ENCODE measurements around the gene RGS10.

The RGS10 gene

GRCh38 chr10:119546009-119546408 lies 3.5 kb upstream of the RGS10 start:
- no peaks in the 10 kb centered on the region for H3K36me3 ChIP-seq (ENCODE audit: control insufficient read depth, insufficient read depth, low read length)
- peaks cover 4% of the 10 kb centered on the region for H3K27me3 ChIP-seq (ENCODE audit: control insufficient read depth, insufficient read depth, low read length)
- H3K4me3 ChIP-seq (ENCODE audit: low read length) = no peak overlapping the region
- no peaks in the 10 kb centered on the region for H3K9me3 ChIP-seq (ENCODE audit: control insufficient read depth, low read length)
- H3K9ac ChIP-seq (ENCODE audit: low read length) = no peak overlapping the region
- H3K4me1 ChIP-seq (ENCODE audit: control insufficient read depth, insufficient read depth, low read length) = no peaks in the 10 kb centered on the region

DNA sequence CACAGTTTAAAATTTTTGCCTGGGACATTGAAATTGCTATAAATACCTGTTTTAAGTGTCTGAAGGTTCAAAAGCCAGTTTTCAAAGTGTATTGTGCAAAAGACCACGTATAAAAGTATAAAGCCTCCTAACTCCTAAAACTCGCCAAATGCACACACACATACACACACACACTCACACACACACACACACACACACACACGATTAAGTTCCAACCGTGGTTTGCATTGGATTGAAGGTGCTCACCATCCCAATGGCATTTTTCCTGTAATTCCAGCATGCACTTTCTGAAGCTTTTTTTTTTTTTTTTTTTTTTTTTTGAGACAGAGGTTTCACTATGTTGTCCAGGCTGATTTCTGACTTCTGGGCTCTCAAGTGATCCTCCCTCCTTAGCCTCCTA lies 2.8 kb upstream of the RGS10 start:
- Histone ChIP-seq H3K9me3 (ENCODE audit: control insufficient read depth, low read length) (no peaks in the 10 kb centered on the region), H3K36me3 (ENCODE audit: control insufficient read depth, insufficient read depth, low read length) (no peaks in the 10 kb centered on the region)

GRCh38 chr10:119543814-119544642 lies 1.5 kb upstream of the RGS10 start:
- H3K9me3 ChIP-seq (ENCODE audit: control insufficient read depth, low read length) = no peaks in the 10 kb centered on the region
- H3K9ac ChIP-seq (ENCODE audit: low read length) = peak overlapping the region; percentile 50
- H3K4me1 ChIP-seq (ENCODE audit: control insufficient read depth, insufficient read depth, low read length) = peaks cover 4% of the 10 kb centered on the region
- no peaks in the 10 kb centered on the region for H3K36me3 ChIP-seq (ENCODE audit: control insufficient read depth, insufficient read depth, low read length)
- H3K4me3 ChIP-seq (ENCODE audit: low read length) = no peak overlapping the region
- H3K27me3 ChIP-seq (ENCODE audit: control insufficient read depth, insufficient read depth, low read length) = peaks cover 4% of the 10 kb centered on the region

More for the DNA sequence above, 2.8 kb upstream of the RGS10 start:
- no peak overlapping the region for H3K4me3 ChIP-seq (ENCODE audit: low read length)
- H3K4me1 ChIP-seq (ENCODE audit: control insufficient read depth, insufficient read depth, low read length) = no peaks in the 10 kb centered on the region
- no peak overlapping the region for H3K9ac ChIP-seq (ENCODE audit: low read length)
- H3K27me3 ChIP-seq (ENCODE audit: control insufficient read depth, insufficient read depth, low read length) = peaks cover 4% of the 10 kb centered on the region

- Histone ChIP-seq H3K4me3 (ENCODE audit: low read length) (no peak overlapping the region), H3K9ac (ENCODE audit: low read length) (peak overlapping the region; percentile 50), H3K27me3 (ENCODE audit: control insufficient read depth, insufficient read depth, low read length) (peaks cover under 1% of the 10 kb centered on the region), H3K9me3 (ENCODE audit: control insufficient read depth, low read length) (no peaks in the 10 kb centered on the region), H3K4me1 (ENCODE audit: control insufficient read depth, insufficient read depth, low read length) (peaks cover 8% of the 10 kb centered on the region), H3K36me3 (ENCODE audit: control insufficient read depth, insufficient read depth, low read length) (no peaks in the 10 kb centered on the region)
Observed at GRCh38 chr10:119542988-119543813, 682 bp upstream of the RGS10 start.

DNA sequence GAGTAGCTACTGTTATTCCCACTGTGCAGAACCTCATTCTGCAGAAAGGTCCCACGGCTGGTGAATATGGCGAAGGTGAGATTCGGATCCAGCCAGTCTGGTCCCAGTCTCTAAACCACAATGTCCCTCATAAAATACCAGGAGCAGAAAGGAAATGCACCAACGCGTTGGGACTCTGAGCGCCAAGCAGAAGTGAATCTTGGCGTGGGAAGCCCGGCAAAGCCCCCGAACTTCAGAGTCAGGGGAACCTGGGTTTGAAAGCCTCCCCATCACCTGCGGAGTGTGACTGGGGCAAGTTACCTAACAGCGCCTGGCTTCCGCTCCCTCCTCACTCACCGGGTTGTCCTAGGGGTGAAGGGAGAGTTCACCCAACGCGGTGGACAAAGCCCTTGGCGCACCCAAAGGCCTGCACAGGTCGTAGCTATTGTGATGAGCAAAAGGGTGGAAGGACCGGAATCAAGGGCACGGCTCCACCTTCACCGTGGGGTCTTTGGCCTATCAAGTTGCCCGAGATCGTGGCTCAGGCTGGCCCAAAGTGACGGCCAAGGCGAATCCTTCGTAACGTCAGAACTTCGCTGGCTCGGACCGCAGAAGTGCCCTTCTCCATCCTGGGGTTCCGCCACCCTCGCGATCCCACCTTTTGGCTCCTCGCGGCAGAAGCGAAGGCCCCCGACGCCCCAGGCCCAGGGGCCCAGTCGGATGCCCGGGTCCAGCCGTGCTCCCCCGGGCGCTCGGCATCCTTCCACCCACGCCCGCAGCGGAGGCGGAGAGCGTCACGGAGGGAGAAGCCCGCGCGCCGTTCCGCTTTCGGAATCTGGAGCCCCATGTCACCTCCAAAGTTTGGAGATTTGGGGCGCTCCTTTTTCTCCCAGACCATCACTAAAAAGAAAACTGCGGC lies 811 bp downstream of the RGS10 start:
- Histone ChIP-seq H3K4me1 (ENCODE audit: control insufficient read depth, insufficient read depth, low read length) (peaks cover 8% of the 10 kb centered on the region), H3K27me3 (ENCODE audit: control insufficient read depth, insufficient read depth, low read length) (no peaks in the 10 kb centered on the region), H3K9me3 (ENCODE audit: control insufficient read depth, low read length) (no peaks in the 10 kb centered on the region), H3K9ac (ENCODE audit: low read length) (peak overlapping the region; percentile 31), H3K4me3 (ENCODE audit: low read length) (no peak overlapping the region), H3K36me3 (ENCODE audit: control insufficient read depth, insufficient read depth, low read length) (no peaks in the 10 kb centered on the region)

GRCh38 chr10:119541046-119541445 lies 1.5 kb downstream of the RGS10 start:
- Histone ChIP-seq H3K4me3 (ENCODE audit: low read length) (no peak overlapping the region), H3K9ac (ENCODE audit: low read length) (peak overlapping the region; percentile 31), H3K36me3 (ENCODE audit: control insufficient read depth, insufficient read depth, low read length) (no peaks in the 10 kb centered on the region), H3K27me3 (ENCODE audit: control insufficient read depth, insufficient read depth, low read length) (no peaks in the 10 kb centered on the region), H3K4me1 (ENCODE audit: control insufficient read depth, insufficient read depth, low read length) (peaks cover 8% of the 10 kb centered on the region), H3K9me3 (ENCODE audit: control insufficient read depth, low read length) (no peaks in the 10 kb centered on the region)

- Histone ChIP-seq H3K4me3 (ENCODE audit: low read length) (no peak overlapping the region), H3K9ac (ENCODE audit: low read length) (no peak overlapping the region), H3K36me3 (ENCODE audit: control insufficient read depth, insufficient read depth, low read length) (no peaks in the 10 kb centered on the region), H3K9me3 (ENCODE audit: control insufficient read depth, low read length) (no peaks in the 10 kb centered on the region), H3K27me3 (ENCODE audit: control insufficient read depth, insufficient read depth, low read length) (no peaks in the 10 kb centered on the region), H3K4me1 (ENCODE audit: control insufficient read depth, insufficient read depth, low read length) (peaks cover 8% of the 10 kb centered on the region)
Observed at GRCh38 chr10:119540038-119540437, 2.5 kb downstream of the RGS10 start.

GRCh38 chr10:119539359-119539825 lies 3.1 kb downstream of the RGS10 start:
- Histone ChIP-seq H3K4me3 (ENCODE audit: low read length) (no peak overlapping the region), H3K27me3 (ENCODE audit: control insufficient read depth, insufficient read depth, low read length) (no peaks in the 10 kb centered on the region), H3K9me3 (ENCODE audit: control insufficient read depth, low read length) (no peaks in the 10 kb centered on the region), H3K36me3 (ENCODE audit: control insufficient read depth, insufficient read depth, low read length) (no peaks in the 10 kb centered on the region), H3K4me1 (ENCODE audit: control insufficient read depth, insufficient read depth, low read length) (peaks cover 8% of the 10 kb centered on the region), H3K9ac (ENCODE audit: low read length) (no peak overlapping the region)

GRCh38 chr10:119538632-119539358 lies 3.7 kb downstream of the RGS10 start:
- H3K4me3 ChIP-seq (ENCODE audit: low read length) = no peak overlapping the region

DNA sequence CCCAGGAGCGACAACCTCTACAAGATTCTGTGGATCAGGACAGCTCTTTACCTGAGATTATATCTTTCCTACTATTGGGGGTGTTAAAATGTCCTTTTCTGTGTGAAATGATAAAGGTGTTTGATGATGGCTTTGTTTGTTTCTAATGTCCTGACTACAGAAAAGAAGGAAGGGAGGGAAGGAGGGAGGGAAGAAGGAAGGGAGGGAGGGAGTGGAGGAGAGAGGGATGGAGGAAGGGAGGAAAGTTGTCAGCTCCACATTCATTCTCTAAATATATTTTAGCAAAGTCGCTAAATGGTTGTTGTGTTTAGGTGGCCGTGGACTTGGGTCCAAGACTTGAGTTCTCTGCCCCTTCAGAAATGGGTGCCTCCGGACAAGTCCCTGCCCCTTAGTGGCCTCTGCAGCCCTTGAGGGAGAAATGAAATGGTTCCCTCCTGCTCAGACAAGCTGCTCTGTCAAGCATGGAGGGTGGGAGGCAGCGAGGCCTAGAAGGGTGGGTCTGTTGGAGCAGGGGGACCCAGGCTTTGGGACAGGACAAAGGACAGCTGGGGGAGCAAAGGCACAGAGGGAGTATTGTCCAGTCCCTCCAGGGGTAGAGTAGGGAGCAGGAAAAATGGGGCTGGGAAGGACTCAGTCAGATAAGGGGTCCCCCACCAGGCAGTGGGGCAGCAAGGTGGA lies 4.4 kb downstream of the RGS10 start:
- Histone ChIP-seq H3K9me3 (ENCODE audit: control insufficient read depth, low read length) (no peaks in the 10 kb centered on the region), H3K9ac (ENCODE audit: low read length) (no peak overlapping the region), H3K4me1 (ENCODE audit: control insufficient read depth, insufficient read depth, low read length) (peaks cover 8% of the 10 kb centered on the region), H3K27me3 (ENCODE audit: control insufficient read depth, insufficient read depth, low read length) (no peaks in the 10 kb centered on the region), H3K36me3 (ENCODE audit: control insufficient read depth, insufficient read depth, low read length) (no peaks in the 10 kb centered on the region), H3K4me3 (ENCODE audit: low read length) (no peak overlapping the region)

More at GRCh38 chr10:119538632-119539358, 3.7 kb downstream of the RGS10 start:
- no peaks in the 10 kb centered on the region for H3K36me3 ChIP-seq (ENCODE audit: control insufficient read depth, insufficient read depth, low read length)
- no peak overlapping the region for H3K9ac ChIP-seq (ENCODE audit: low read length)
- no peaks in the 10 kb centered on the region for H3K27me3 ChIP-seq (ENCODE audit: control insufficient read depth, insufficient read depth, low read length)
- H3K4me1 ChIP-seq (ENCODE audit: control insufficient read depth, insufficient read depth, low read length) = peaks cover 8% of the 10 kb centered on the region
- H3K9me3 ChIP-seq (ENCODE audit: control insufficient read depth, low read length) = no peaks in the 10 kb centered on the region
